OCI-LY1 (cell line): ENCODE results near the gene GOLM1.

Source experiments
- H2AFZ ChIP-seq: fragments of 200-600 bp; sonication (generic), shearing (Covaris generic); 2 replicates; pipeline ENCODE4 v1.6.0; 2014; ENCODE audit warnings: antibody characterized with exemption, mild to moderate bottlenecking, low read length
- H3F3A ChIP-seq: fragments of 200-600 bp; sonication (generic), shearing (Covaris generic); 2 replicates; pipeline ENCODE4 v1.6.0; 2014; ENCODE audit warnings: mild to moderate bottlenecking, antibody characterized with exemption, low read length, moderate library complexity; ENCODE audit not compliant: insufficient read depth
- H3K27ac ChIP-seq: fragments of 200-600 bp; sonication (generic); 2 replicates; pipeline ENCODE4 v1.5.1; 2014; ENCODE audit warnings: low read length, mixed run types, mild to moderate bottlenecking, low read depth; ENCODE audit not compliant: poor library complexity, severe bottlenecking
- H3K27me3 ChIP-seq: fragments of 200-600 bp; sonication (generic); 2 replicates; pipeline ENCODE4 v1.6.0; 2014; ENCODE audit warnings: antibody characterized with exemption, mild to moderate bottlenecking, low read length, moderate library complexity; ENCODE audit not compliant: insufficient read depth
- H3K36me3 ChIP-seq: fragments of 200-600 bp; sonication (generic); 2 replicates; pipeline ENCODE4 v1.6.1; 2014; ENCODE audit warnings: mild to moderate bottlenecking, antibody characterized with exemption, low read length, moderate library complexity, mixed read lengths; ENCODE audit not compliant: insufficient read depth
- H3K4me1 ChIP-seq: fragments of 200-600 bp; sonication (generic); 2 replicates; pipeline ENCODE4 v1.5.1; 2014; ENCODE audit warnings: mild to moderate bottlenecking, low read length, moderate library complexity; ENCODE audit not compliant: insufficient read depth, severe bottlenecking
- H3K4me2 ChIP-seq: fragments of 200-600 bp; sonication (generic), shearing (Covaris generic); 2 replicates; pipeline ENCODE4 v1.6.1; 2014; ENCODE audit warnings: low read length
- H3K4me3 ChIP-seq: fragments of 200-600 bp; sonication (generic); 2 replicates; pipeline ENCODE4 v1.5.1; 2014; ENCODE audit warnings: low read length, low read depth, mild to moderate bottlenecking, mixed read lengths; ENCODE audit not compliant: poor library complexity, severe bottlenecking
- H3K79me2 ChIP-seq: fragments of 200-600 bp; shearing (Covaris generic); 2 replicates; pipeline ENCODE4 v1.6.1; 2016; ENCODE audit warnings: mixed run types, low read length, mixed read lengths; ENCODE audit not compliant: insufficient read depth
- H3K9ac ChIP-seq: fragments of 200-600 bp; sonication (generic), shearing (Covaris generic); 2 replicates; pipeline ENCODE4 v1.6.1; 2014; ENCODE audit warnings: mild to moderate bottlenecking, low read length, mixed read lengths
- H3K9me2 ChIP-seq: fragments of 200-600 bp; sonication (generic), shearing (Covaris generic); 2 replicates; pipeline ENCODE4 v1.6.1; 2014; ENCODE audit warnings: low read depth, mild to moderate bottlenecking, low read length, mixed read lengths
- H3K9me3 ChIP-seq: fragments of 200-600 bp; shearing (Covaris generic); 2 replicates; pipeline ENCODE4 v1.6.1; 2014; ENCODE audit warnings: low read length, mixed read lengths
- H4K20me1 ChIP-seq: fragments of 200-600 bp; sonication (generic), shearing (Covaris generic); 2 replicates; pipeline ENCODE4 v1.6.0; 2016; ENCODE audit warnings: mild to moderate bottlenecking, low read length; ENCODE audit not compliant: insufficient read depth
- EZH2 ChIP-seq: fragments of 200-600 bp; sonication (generic), shearing (Covaris generic); IDR thresholded peaks from 2 replicates; pipeline ENCODE4 v1.8.0; 2017; ENCODE audit warnings: borderline replicate concordance, mixed run types, mild to moderate bottlenecking, antibody characterized with exemption, low read length, moderate library complexity, mixed read lengths
- TF ChIP-seq, protein P1 (sequence below): fragments of 200-600 bp; sonication (generic), shearing (Covaris generic); IDR thresholded peaks from 2 replicates; pipeline ENCODE4 v1.5.1; 2017; ENCODE audit warnings: mild to moderate bottlenecking, antibody characterized with exemption, low read length, moderate library complexity, mixed read lengths

GOLM1 gene

DNA sequence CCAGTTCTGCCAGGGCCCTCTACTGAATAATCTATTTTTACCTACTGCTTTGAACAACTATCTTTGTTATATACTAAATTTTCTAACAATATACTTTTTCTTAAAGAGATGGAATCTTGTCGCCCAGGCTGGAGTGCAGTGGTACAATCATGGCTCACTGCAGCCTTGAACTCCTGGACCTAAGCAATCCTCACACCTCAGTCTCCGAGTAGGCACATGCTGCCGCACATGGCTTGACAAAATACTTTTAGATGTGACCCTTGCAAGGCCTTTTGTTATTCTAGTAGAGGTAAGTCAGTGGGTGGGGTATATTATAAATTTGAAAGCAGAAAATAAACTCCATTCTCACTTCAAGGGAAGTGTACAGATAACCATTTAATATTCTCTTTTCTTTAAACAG lies 7.9 kb downstream of the GOLM1 start:
- Histone ChIP-seq H3K4me2 (no peak overlapping the region), H3K4me3 (no peak overlapping the region), H4K20me1 (no peaks in the 10 kb centered on the region), H3K9me3 (no peaks in the 10 kb centered on the region), H3F3A (no peaks in the 10 kb centered on the region), H2AFZ (no peak overlapping the region), H3K36me3 (no peaks in the 10 kb centered on the region), H3K9ac (no peak overlapping the region), H3K27me3 (no peaks in the 10 kb centered on the region), H3K27ac (no peak overlapping the region), H3K4me1 (no peaks in the 10 kb centered on the region), H3K79me2 (no peaks in the 10 kb centered on the region), H3K9me2 (no peaks in the 10 kb centered on the region)
- TF ChIP-seq, protein P1, sequence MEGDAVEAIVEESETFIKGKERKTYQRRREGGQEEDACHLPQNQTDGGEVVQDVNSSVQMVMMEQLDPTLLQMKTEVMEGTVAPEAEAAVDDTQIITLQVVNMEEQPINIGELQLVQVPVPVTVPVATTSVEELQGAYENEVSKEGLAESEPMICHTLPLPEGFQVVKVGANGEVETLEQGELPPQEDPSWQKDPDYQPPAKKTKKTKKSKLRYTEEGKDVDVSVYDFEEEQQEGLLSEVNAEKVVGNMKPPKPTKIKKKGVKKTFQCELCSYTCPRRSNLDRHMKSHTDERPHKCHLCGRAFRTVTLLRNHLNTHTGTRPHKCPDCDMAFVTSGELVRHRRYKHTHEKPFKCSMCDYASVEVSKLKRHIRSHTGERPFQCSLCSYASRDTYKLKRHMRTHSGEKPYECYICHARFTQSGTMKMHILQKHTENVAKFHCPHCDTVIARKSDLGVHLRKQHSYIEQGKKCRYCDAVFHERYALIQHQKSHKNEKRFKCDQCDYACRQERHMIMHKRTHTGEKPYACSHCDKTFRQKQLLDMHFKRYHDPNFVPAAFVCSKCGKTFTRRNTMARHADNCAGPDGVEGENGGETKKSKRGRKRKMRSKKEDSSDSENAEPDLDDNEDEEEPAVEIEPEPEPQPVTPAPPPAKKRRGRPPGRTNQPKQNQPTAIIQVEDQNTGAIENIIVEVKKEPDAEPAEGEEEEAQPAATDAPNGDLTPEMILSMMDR = no peak
- TF ChIP-seq EZH2 = no peak

- no peaks in the 10 kb centered on the region for H4K20me1 ChIP-seq
- H3K79me2 ChIP-seq = no peaks in the 10 kb centered on the region
- H3K4me2 ChIP-seq = no peak overlapping the region
Measured at GRCh38 chr9:86082870-86083269, 16.5 kb downstream of the GOLM1 start.

DNA sequence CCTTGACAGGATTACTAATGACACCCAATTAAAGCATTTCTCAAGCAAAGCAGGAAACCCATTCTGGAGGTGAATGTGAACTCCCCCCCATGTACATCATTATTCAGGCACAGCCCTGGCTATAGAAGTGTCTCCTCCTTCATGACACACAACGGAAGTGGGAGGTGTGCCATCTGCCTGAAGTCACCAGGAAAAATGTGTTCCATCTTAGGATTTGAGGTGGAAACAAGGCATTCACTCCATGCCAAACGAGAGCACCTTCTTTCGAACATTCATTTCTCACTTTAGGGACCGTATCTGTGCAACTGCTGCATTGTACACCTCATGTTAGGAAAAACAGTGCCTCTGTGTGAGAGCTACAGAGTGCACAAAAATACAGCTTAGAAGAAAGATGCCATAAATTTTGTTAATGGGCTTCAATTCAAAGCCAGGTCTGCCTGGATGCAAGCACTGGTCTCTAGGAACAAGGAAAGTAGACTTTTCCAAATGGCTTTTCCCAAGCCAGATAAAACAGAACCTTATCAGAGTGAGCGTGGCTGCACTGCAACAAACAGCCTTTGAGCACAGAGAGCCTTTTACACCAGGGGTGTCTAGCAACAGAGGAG lies 19.4 kb downstream of the GOLM1 start:
- Histone ChIP-seq H2AFZ (no peak overlapping the region), H3K79me2 (no peaks in the 10 kb centered on the region), H4K20me1 (no peaks in the 10 kb centered on the region), H3K36me3 (no peaks in the 10 kb centered on the region), H3F3A (no peaks in the 10 kb centered on the region), H3K9ac (no peak overlapping the region), H3K9me2 (no peaks in the 10 kb centered on the region), H3K9me3 (no peaks in the 10 kb centered on the region), H3K4me2 (no peak overlapping the region), H3K4me1 (no peaks in the 10 kb centered on the region), H3K4me3 (no peak overlapping the region), H3K27ac (no peak overlapping the region), H3K27me3 (no peaks in the 10 kb centered on the region)
- no peak for TF ChIP-seq EZH2
- TF ChIP-seq, protein P1 = no peak

More at GRCh38 chr9:86082870-86083269, 16.5 kb downstream of the GOLM1 start:
- Histone ChIP-seq H2AFZ (no peak overlapping the region), H3F3A (no peaks in the 10 kb centered on the region), H3K27ac (no peak overlapping the region), H3K36me3 (no peaks in the 10 kb centered on the region), H3K4me1 (no peaks in the 10 kb centered on the region), H3K9me3 (no peaks in the 10 kb centered on the region), H3K9ac (no peak overlapping the region), H3K9me2 (no peaks in the 10 kb centered on the region), H3K4me3 (no peak overlapping the region), H3K27me3 (no peaks in the 10 kb centered on the region)
- TF ChIP-seq, protein P1 = no peak
- TF ChIP-seq EZH2 = no peak
